Fibroblast of the aortic adventitia (primary cell): ENCODE results near the gene CNGB1. TPM values are rescaled to one million over a fixed set of nuclear protein-coding genes. Genes with fewer than 3 reads are reported as not detected.

Experiments used
- DNase-seq: peaks from one replicate; pipeline ENCODE4 v3.0.0-alpha.2; 2010; ENCODE audit warnings: low read depth
- H3K4me3 ChIP-seq: 2 replicates; pipeline ENCODE4 v1.5.1; 2011; ENCODE audit warnings: low read depth, mild to moderate bottlenecking, control low read depth, low read length, moderate library complexity
- CTCF ChIP-seq: IDR thresholded peaks from 2 replicates; pipeline ENCODE4 v1.5.1; 2011; ENCODE audit warnings: mild to moderate bottlenecking, low read length, control low read depth, inconsistent platforms; ENCODE audit not compliant: insufficient read depth
- total RNA-seq: library from RNA; depleted of rRNA; stranded (reverse); fragments of >200 nt; gene quantifications from 2 replicates; pipeline ENCODE4 v1.2.3, GENCODE V29; 2012; ENCODE audit warnings: low replicate concordance

Gene CNGB1
- total RNA-seq, 1 donor = not detected

GRCh38 chr16:57992084-57992483 is 21.2 kb upstream of the CNGB1 start:
- no peak overlapping the region for H3K4me3 ChIP-seq
- no peak for TF ChIP-seq CTCF
- DNase-seq = no peak

GRCh38 chr16:57991551-57992059 is 20.7 kb upstream of the CNGB1 start:
- no peak for TF ChIP-seq CTCF
- H3K4me3 ChIP-seq = no peak overlapping the region
- no peak for DNase-seq

GRCh38 chr16:57988929-57989328 is 18.0 kb upstream of the CNGB1 start:
- TF ChIP-seq CTCF = no peak
- H3K4me3 ChIP-seq = no peak overlapping the region
- DNase-seq = peak; percentile 28

GRCh38 chr16:57987441-57988177 is 16.7 kb upstream of the CNGB1 start:
- TF ChIP-seq CTCF = no peak
- H3K4me3 ChIP-seq = no peak overlapping the region
- DNase-seq = no peak

GRCh38 chr16:57986196-57986595 is 15.3 kb upstream of the CNGB1 start:
- H3K4me3 ChIP-seq = no peak overlapping the region
- DNase-seq = no peak
- TF ChIP-seq CTCF = no peak

GRCh38 chr16:57985204-57986181 is 14.6 kb upstream of the CNGB1 start:
- H3K4me3 ChIP-seq = peak overlapping the region; percentile 62
- DNase-seq = no peak
- no peak for TF ChIP-seq CTCF
